T47D (cell line): ENCODE measurements around the gene LHX6.

Experiments used
- DNase-seq, 2 experiments: peaks; one replicate each; pipeline versions ENCODE4 v3.0.0 to v3.0.0-alpha.2; 2011 to 2012; ENCODE audit warnings: low read depth in 1 of 2, low spot score in 1 of 2
- JUND ChIP-seq: IDR thresholded peaks from 2 replicates; pipeline ENCODE4 v1.6.1; 2012; ENCODE audit warnings: low read depth
- in situ Hi-C: cut with HindIII; loops from 2 replicates; pipeline ENCODE4 v1.10.0; 2016; ENCODE audit warnings: low sequenced_read_pairs, low pct_unique_long_range_greater_than_20kb

LHX6 gene

GRCh38 chr9:122227575-122227900, 1.2 kb downstream of the LHX6 start:
- in situ Hi-C loops, result no loop called here
- TF ChIP-seq JUND, result no peak
- no peak for DNase-seq

- in situ Hi-C loops, result no loop called here
- DNase-seq, result no peak
- no peak for TF ChIP-seq JUND
These were observed 1.8 kb downstream of the LHX6 start for GRCh38 chr9:122226758-122227574.

- in situ Hi-C loops, result no loop called here
- TF ChIP-seq JUND, result no peak
- no peak for DNase-seq
These were observed 2.5 kb downstream of the LHX6 start for GRCh38 chr9:122226142-122226757.

- no peak for TF ChIP-seq JUND
- no peak for DNase-seq
- in situ Hi-C loops, result no loop called here
These were observed 3.2 kb downstream of the LHX6 start for GRCh38 chr9:122225312-122226141.

- no peak for DNase-seq
- in situ Hi-C loops, result no loop called here
- no peak for TF ChIP-seq JUND
These were observed 5.3 kb downstream of the LHX6 start for GRCh38 chr9:122223435-122223834.

- DNase-seq, result no peak
- in situ Hi-C loops, result no loop called here
- TF ChIP-seq JUND, result no peak
These were observed 6.0 kb downstream of the LHX6 start for GRCh38 chr9:122222791-122223190.

- no peak for DNase-seq
- TF ChIP-seq JUND, result no peak
- in situ Hi-C loops, result no loop called here
These were observed 7.5 kb downstream of the LHX6 start for GRCh38 chr9:122221183-122221811.

- TF ChIP-seq JUND, result no peak
- no peak for DNase-seq
- in situ Hi-C loops, result no loop called here
These were observed 8.0 kb downstream of the LHX6 start for GRCh38 chr9:122220673-122221182.

- DNase-seq, result no peak
- in situ Hi-C loops, result no loop called here
- TF ChIP-seq JUND, result no peak
These were observed 8.7 kb downstream of the LHX6 start for GRCh38 chr9:122219856-122220672.

GRCh38 chr9:122218935-122219855, 9.6 kb downstream of the LHX6 start:
- in situ Hi-C loops, result no loop called here
- DNase-seq, result no peak
- no peak for TF ChIP-seq JUND
